Hepatocyte (in vitro differentiated cells): Measurements from ENCODE around the gene EEF1AKMT4. TPM values are rescaled to one million over a fixed set of nuclear protein-coding genes. Genes with fewer than 3 reads are reported as not detected.

Experiments
- DNase-seq: peaks from one replicate; pipeline ENCODE4 v3.0.0-alpha.2; 2016; ENCODE audit warnings: low spot score
- H2AFZ ChIP-seq: fragments of 200-600 bp; sonication (generic); 2 replicates; pipeline ENCODE4 v1.6.0; 2016; ENCODE audit warnings: antibody characterized with exemption, mild to moderate bottlenecking
- H3K27ac ChIP-seq: fragments of 200-600 bp; sonication (generic); 2 replicates; pipeline ENCODE4 v1.5.1; 2016; ENCODE audit warnings: mild to moderate bottlenecking
- H3K27me3 ChIP-seq: fragments of 200-600 bp; sonication (generic); 2 replicates; pipeline ENCODE4 v1.6.1; 2016
- H3K36me3 ChIP-seq: fragments of 200-600 bp; sonication (generic); replicated peaks from 2 replicates; pipeline ENCODE4 v1.5.1; 2016; ENCODE audit warnings: low read depth; ENCODE audit not compliant: insufficient read depth
- H3K4me1 ChIP-seq: fragments of 200-600 bp; sonication (generic); 2 replicates; pipeline ENCODE4 v1.5.1; 2016; ENCODE audit warnings: mild to moderate bottlenecking, moderate library complexity; ENCODE audit not compliant: insufficient read depth
- H3K4me2 ChIP-seq: fragments of 200-600 bp; sonication (generic); 2 replicates; pipeline ENCODE4 v1.6.0; 2016
- H3K4me3 ChIP-seq: fragments of 200-600 bp; sonication (generic); 2 replicates; pipeline ENCODE4 v1.5.1; 2016; ENCODE audit warnings: mild to moderate bottlenecking
- H3K79me2 ChIP-seq: fragments of 200-600 bp; sonication (generic); 2 replicates; pipeline ENCODE4 v1.6.0; 2017; ENCODE audit warnings: mild to moderate bottlenecking
- H3K9me2 ChIP-seq: fragments of 200-600 bp; sonication (generic); replicated peaks from 2 replicates; pipeline ENCODE4 v1.6.0; 2017; ENCODE audit warnings: mild to moderate bottlenecking; ENCODE audit not compliant: insufficient read depth
- H3K9me3 ChIP-seq: fragments of 200-600 bp; sonication (generic); 2 replicates; pipeline ENCODE4 v1.5.1; 2016; ENCODE audit warnings: low read depth, mild to moderate bottlenecking
- H4K20me1 ChIP-seq: fragments of 200-600 bp; sonication (generic); 2 replicates; pipeline ENCODE4 v1.6.0; 2016; ENCODE audit warnings: mild to moderate bottlenecking; ENCODE audit not compliant: insufficient read depth, poor library complexity, severe bottlenecking
- EZH2 ChIP-seq: fragments of 200-600 bp; sonication (generic); IDR thresholded peaks from 2 replicates; pipeline ENCODE4 v1.6.1; 2016; ENCODE audit warnings: antibody characterized with exemption, mild to moderate bottlenecking, borderline replicate concordance
- EZH2phosphoT487 ChIP-seq: fragments of 200-600 bp; sonication (generic); IDR thresholded peaks from one replicate; pipeline ENCODE4 v1.6.1; 2018; ENCODE audit warnings: antibody characterized with exemption, mild to moderate bottlenecking, low read depth, moderate library complexity; ENCODE audit not compliant: unreplicated experiment, severe bottlenecking
- WGBS: methylation state at CpG from one replicate; pipeline ENCODE4 v1.1.6; 2016; ENCODE audit warnings: low lambda C conversion rate; ENCODE audit errors: missing lambda C conversion rate; 5-methylcytosine and 5-hydroxymethylcytosine counted together
- polyA plus RNA-seq: library from polyadenylated mRNA; unstranded; fragments of >200 nt; fragmentation: Nextera tagmentation; extraction: Ambion mirVana; gene quantifications from 2 replicates; pipeline ENCODE4 v1.2.1, GENCODE V29; 2016
- total RNA-seq: library from RNA; depleted of rRNA; stranded (reverse); fragments of >200 nt; gene quantifications from 2 replicates; pipeline ENCODE4 v1.2.3, GENCODE V29; 2014
- TF ChIP-seq, protein P1 (sequence below): fragments of 200-600 bp; sonication (generic); IDR thresholded peaks from 2 replicates; pipeline ENCODE4 v1.5.1; 2016; ENCODE audit warnings: antibody characterized with exemption, mild to moderate bottlenecking; ENCODE audit not compliant: poor library complexity

Gene EEF1AKMT4
- total and polyA plus RNA-seq, 2 experiments from 2014 or later: 9.8 to 13.5 TPM

DNA sequence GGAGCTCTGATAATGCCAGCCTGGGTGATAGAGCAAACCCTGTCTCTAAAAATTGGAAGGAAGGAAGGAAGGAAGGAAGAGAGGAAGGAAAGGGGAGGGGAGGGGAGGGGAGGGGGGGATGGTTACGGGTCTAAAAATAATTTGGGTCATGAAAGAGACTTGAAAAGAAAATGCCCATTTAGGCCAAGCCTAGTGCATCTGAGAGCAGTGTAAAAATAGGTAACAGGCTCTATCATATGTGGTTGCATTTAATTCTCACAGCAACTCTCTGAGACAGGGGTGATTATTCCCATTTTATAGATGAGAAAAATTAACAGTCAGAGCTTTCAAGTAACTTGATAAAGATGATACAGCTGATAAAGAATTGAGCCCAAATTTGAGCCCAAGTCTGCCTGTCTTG, 22.8 kb downstream of the EEF1AKMT4 start:
- Histone ChIP-seq H2AFZ (no peak overlapping the region), H3K27me3 (peaks cover 50% of the 10 kb centered on the region), H3K79me2 (no peaks in the 10 kb centered on the region), H3K36me3 (no peaks in the 10 kb centered on the region), H3K9me2 (no peaks in the 10 kb centered on the region), H3K9me3 (no peaks in the 10 kb centered on the region), H3K27ac (no peak overlapping the region), H3K4me1 (no peaks in the 10 kb centered on the region), H4K20me1 (no peaks in the 10 kb centered on the region), H3K4me2 (no peak overlapping the region), H3K4me3 (no peak overlapping the region)
- WGBS: no CpG with 5 or more reads among the region's 1 CpG
- TF ChIP-seq EZH2phosphoT487 (no peak), EZH2 (no peak)
- TF ChIP-seq, protein P1, sequence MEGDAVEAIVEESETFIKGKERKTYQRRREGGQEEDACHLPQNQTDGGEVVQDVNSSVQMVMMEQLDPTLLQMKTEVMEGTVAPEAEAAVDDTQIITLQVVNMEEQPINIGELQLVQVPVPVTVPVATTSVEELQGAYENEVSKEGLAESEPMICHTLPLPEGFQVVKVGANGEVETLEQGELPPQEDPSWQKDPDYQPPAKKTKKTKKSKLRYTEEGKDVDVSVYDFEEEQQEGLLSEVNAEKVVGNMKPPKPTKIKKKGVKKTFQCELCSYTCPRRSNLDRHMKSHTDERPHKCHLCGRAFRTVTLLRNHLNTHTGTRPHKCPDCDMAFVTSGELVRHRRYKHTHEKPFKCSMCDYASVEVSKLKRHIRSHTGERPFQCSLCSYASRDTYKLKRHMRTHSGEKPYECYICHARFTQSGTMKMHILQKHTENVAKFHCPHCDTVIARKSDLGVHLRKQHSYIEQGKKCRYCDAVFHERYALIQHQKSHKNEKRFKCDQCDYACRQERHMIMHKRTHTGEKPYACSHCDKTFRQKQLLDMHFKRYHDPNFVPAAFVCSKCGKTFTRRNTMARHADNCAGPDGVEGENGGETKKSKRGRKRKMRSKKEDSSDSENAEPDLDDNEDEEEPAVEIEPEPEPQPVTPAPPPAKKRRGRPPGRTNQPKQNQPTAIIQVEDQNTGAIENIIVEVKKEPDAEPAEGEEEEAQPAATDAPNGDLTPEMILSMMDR: no peak
- DNase-seq: no peak

DNA sequence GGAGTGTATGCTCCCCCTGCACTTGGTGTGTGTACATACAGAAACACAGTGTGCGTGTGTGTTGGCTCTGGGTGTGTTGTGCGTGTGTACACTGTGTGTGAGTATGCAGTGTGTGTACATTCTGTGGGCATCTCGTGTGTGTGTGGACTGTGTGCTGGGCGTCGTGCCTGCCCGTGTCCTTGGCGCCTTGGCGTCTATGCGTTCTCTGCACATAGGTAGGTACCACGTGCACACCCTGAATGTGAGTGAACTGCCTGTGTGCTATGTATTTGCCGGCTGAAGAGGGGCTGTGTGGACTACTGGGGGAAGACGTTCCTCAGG, 25.9 kb downstream of the EEF1AKMT4 start:
- Histone ChIP-seq H3K9me2 (no peaks in the 10 kb centered on the region), H4K20me1 (no peaks in the 10 kb centered on the region), H3K4me1 (no peaks in the 10 kb centered on the region), H3K27ac (no peak overlapping the region), H3K4me3 (no peak overlapping the region), H3K79me2 (no peaks in the 10 kb centered on the region), H3K4me2 (no peak overlapping the region), H3K36me3 (no peaks in the 10 kb centered on the region), H2AFZ (no peak overlapping the region), H3K27me3 (peaks cover 58% of the 10 kb centered on the region), H3K9me3 (no peaks in the 10 kb centered on the region)
- TF ChIP-seq, protein P1: no peak
- peak; percentile 44 for TF ChIP-seq EZH2
- 77% methylated on average over 12 of the region's 12 CpGs for WGBS
- DNase-seq: no peak

DNA sequence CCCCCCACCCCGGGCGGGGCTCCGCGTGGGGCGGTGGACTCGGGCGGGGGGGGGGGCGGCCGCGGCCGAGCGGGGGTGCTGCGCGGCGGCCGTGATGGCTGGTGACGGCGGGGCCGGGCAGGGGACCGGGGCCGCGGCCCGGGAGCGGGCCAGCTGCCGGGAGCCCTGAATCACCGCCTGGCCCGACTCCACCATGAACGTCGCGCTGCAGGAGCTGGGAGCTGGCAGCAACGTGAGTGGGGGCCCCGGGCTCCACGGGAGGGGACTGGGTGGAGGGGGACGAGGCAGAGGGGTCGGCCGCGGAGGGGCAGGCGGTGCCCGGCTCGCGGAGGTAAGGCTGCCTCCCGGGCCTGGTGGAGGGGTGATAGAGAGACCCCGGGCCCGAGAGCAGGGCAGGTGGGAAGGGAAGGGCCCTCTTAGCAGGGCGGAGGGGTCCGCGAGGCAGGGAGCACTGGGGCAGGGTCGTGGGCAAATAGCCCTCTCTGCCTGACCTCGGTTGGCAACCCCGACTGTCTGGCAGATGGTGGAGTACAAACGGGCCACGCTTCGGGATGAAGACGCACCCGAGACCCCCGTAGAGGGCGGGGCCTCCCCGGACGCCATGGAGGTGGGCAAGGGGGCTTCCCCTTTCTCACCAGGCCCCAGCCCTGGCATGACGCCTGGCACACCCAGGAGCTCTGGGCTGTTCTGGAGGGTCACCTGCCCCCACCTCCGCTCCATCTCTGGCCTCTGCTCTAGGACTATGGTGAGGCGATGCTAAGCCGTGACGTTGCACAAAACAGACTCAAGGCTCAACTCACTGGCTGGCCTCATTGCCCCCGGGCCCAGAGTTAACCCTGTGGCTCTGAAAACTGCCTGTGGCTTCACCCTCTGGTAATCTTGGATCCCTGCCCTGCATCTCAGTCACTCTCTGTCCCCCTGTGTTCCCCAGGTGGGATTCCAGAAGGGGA, 26.8 kb downstream of the EEF1AKMT4 start, which contains the start of gene ECE2:
Gene ECE2 (plus strand): TSS at position 62 of the 950 bp plus-strand sequence. CDS start 132 bp downstream, at position 194.
- TF ChIP-seq, protein P1: no peak
- TF ChIP-seq EZH2 (no peak), EZH2phosphoT487 (no peak)
- Histone ChIP-seq H4K20me1 (no peaks in the 10 kb centered on the region), H3K4me3 (no peak within 1 kb of the TSS), H3K9me3 (no peaks in the 10 kb centered on the region), H3K4me2 (peak within 1 kb of the TSS; percentile 59), H3K4me1 (no peaks in the 10 kb centered on the region), H3K9me2 (no peaks in the 10 kb centered on the region), H3K27ac (no peak within 1 kb of the TSS), H3K36me3 (no peaks in the 10 kb centered on the region), H3K79me2 (no peaks in the 10 kb centered on the region), H3K27me3 (peaks cover 54% of the 10 kb centered on the region), H2AFZ (no peak within 1 kb of the TSS)
- WGBS: 65% methylated on average over 23 of the region's 65 CpGs
- no peak for DNase-seq
